ENCODE results near the gene SYNGR3.

- TF ChIP-seq, protein P1, sequence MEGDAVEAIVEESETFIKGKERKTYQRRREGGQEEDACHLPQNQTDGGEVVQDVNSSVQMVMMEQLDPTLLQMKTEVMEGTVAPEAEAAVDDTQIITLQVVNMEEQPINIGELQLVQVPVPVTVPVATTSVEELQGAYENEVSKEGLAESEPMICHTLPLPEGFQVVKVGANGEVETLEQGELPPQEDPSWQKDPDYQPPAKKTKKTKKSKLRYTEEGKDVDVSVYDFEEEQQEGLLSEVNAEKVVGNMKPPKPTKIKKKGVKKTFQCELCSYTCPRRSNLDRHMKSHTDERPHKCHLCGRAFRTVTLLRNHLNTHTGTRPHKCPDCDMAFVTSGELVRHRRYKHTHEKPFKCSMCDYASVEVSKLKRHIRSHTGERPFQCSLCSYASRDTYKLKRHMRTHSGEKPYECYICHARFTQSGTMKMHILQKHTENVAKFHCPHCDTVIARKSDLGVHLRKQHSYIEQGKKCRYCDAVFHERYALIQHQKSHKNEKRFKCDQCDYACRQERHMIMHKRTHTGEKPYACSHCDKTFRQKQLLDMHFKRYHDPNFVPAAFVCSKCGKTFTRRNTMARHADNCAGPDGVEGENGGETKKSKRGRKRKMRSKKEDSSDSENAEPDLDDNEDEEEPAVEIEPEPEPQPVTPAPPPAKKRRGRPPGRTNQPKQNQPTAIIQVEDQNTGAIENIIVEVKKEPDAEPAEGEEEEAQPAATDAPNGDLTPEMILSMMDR (optimal IDR thresholded peaks at IDR 0.05 in 1 of 3, IDR thresholded peaks at IDR 0.05 in 1 of 3, conservative IDR thresholded peaks at IDR 0.05 in 1 of 3; ENCODE audit: extremely low read depth in 1 of 3, insufficient read depth in 2 of 3, low read length in 3 of 3), result no peak
- no peak for TF ChIP-seq EZH2 (IDR thresholded peaks at IDR 0.05; ENCODE audit: low read length)
Observed at GRCh38 chr16:1942810-1943726, 46.7 kb upstream of the SYNGR3 start, which contains the start of gene MSRB1.
